ENCODE results near the gene RNF150.

RNF150 gene

DNA sequence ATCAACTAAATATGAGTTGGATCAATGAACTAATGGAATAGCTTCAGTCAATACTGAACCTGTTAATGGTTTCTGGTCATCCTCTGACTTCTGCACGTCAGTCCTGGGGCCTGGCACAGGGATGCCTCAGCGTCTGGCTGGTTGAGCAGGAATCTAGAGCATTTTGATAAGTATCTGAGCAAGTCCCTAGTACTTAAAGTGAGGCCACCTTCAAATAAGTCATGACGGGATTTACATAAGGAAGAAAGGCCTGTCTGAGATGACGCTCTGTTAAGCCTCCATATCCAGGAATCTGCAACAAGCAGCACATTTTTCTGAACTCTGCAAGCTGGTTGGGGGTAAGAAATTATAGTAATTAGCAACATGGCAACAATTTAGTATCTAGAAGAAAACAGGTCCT lies 293.9 kb downstream of the RNF150 start:
- TF ChIP-seq POLR2AphosphoS5 (IDR thresholded peaks at IDR 0.05; ENCODE audit: low read depth, low read length) (no peak), TAF1 (IDR thresholded peaks at IDR 0.05; ENCODE audit: borderline replicate concordance, insufficient read depth, low read length) (no peak), SIN3A (IDR thresholded peaks at IDR 0.05; ENCODE audit: borderline replicate concordance, insufficient read depth, low read length) (no peak), FOXP2 (optimal IDR thresholded peaks at IDR 0.05; ENCODE audit: borderline replicate concordance, extremely low read depth, extremely low read length, insufficient read depth) (no peak)
- TF ChIP-seq, protein P1, sequence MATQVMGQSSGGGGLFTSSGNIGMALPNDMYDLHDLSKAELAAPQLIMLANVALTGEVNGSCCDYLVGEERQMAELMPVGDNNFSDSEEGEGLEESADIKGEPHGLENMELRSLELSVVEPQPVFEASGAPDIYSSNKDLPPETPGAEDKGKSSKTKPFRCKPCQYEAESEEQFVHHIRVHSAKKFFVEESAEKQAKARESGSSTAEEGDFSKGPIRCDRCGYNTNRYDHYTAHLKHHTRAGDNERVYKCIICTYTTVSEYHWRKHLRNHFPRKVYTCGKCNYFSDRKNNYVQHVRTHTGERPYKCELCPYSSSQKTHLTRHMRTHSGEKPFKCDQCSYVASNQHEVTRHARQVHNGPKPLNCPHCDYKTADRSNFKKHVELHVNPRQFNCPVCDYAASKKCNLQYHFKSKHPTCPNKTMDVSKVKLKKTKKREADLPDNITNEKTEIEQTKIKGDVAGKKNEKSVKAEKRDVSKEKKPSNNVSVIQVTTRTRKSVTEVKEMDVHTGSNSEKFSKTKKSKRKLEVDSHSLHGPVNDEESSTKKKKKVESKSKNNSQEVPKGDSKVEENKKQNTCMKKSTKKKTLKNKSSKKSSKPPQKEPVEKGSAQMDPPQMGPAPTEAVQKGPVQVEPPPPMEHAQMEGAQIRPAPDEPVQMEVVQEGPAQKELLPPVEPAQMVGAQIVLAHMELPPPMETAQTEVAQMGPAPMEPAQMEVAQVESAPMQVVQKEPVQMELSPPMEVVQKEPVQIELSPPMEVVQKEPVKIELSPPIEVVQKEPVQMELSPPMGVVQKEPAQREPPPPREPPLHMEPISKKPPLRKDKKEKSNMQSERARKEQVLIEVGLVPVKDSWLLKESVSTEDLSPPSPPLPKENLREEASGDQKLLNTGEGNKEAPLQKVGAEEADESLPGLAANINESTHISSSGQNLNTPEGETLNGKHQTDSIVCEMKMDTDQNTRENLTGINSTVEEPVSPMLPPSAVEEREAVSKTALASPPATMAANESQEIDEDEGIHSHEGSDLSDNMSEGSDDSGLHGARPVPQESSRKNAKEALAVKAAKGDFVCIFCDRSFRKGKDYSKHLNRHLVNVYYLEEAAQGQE (IDR thresholded peaks at IDR 0.05; ENCODE audit: insufficient read depth in 1 of 2, low read depth in 2 of 2, low read length in 2 of 2) = no peak

DNA sequence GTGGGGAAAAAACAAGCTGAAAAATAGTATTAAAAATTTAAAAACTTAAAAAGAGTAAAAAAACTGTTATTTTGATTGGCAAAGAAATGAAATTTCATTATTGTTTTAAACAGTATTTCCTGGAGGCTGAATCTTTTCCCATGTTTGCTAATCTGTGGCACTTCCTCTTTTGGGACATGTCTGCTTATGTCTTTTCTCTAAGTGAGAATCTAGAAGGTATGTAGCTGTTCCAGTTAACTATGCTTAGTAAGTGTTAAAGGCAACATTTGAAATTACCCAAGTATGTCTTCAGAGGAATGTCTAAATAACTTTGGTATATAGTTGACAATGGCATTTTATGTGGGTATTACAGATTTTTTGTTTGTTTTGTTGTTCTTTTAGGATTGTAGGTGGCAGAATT lies 295.5 kb downstream of the RNF150 start:
- no peak for TF ChIP-seq POLR2AphosphoS5 (IDR thresholded peaks at IDR 0.05; ENCODE audit: low read depth, low read length)
- no peak for TF ChIP-seq FOXP2 (optimal IDR thresholded peaks at IDR 0.05; ENCODE audit: borderline replicate concordance, extremely low read depth, extremely low read length, insufficient read depth)
- TF ChIP-seq, protein P1 (IDR thresholded peaks at IDR 0.05; ENCODE audit: insufficient read depth in 1 of 2, low read depth in 2 of 2, low read length in 2 of 2) = no peak
- no peak for TF ChIP-seq SIN3A (IDR thresholded peaks at IDR 0.05; ENCODE audit: borderline replicate concordance, insufficient read depth, low read length)
- TF ChIP-seq TAF1 (IDR thresholded peaks at IDR 0.05; ENCODE audit: borderline replicate concordance, insufficient read depth, low read length) = no peak

DNA sequence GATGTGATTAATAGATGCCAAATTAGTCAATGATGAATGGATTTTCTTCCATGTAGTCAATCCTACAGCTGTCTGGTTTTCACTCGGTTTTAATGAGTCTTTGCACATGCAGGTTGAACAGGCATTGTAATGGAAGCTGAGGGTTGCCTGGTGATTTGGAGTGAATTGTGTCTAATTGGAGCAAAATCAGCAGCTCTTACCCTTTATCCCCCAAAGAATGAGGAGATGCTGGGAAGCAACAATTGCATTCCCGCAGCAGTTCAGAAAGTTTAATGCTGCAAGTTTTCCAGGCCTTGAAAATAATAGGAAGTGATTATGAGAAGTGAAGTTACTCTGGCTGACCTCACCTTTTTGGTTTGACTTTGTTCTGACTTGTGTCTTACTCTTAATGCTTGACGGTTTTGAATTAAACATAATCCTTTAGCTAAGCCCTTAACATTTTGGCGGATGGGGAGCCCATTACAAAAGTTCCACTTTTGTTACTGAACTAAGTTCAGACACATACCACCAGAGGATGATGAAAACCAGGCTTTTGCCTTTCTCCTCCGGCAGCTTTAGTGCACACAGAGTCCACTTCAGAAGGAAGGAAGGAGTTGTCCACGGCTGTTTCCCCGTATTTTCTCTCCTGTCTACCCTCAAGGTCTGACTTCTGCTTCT lies 298.3 kb downstream of the RNF150 start:
- TF ChIP-seq POLR2AphosphoS5 (IDR thresholded peaks at IDR 0.05; ENCODE audit: low read depth, low read length) = no peak
- no peak for TF ChIP-seq TAF1 (IDR thresholded peaks at IDR 0.05; ENCODE audit: borderline replicate concordance, insufficient read depth, low read length)
- no peak for TF ChIP-seq FOXP2 (optimal IDR thresholded peaks at IDR 0.05; ENCODE audit: borderline replicate concordance, extremely low read depth, extremely low read length, insufficient read depth)
- TF ChIP-seq SIN3A (IDR thresholded peaks at IDR 0.05; ENCODE audit: borderline replicate concordance, insufficient read depth, low read length) = no peak
- TF ChIP-seq, protein P1 (IDR thresholded peaks at IDR 0.05; ENCODE audit: insufficient read depth in 1 of 2, low read depth in 2 of 2, low read length in 2 of 2) = no peak

DNA sequence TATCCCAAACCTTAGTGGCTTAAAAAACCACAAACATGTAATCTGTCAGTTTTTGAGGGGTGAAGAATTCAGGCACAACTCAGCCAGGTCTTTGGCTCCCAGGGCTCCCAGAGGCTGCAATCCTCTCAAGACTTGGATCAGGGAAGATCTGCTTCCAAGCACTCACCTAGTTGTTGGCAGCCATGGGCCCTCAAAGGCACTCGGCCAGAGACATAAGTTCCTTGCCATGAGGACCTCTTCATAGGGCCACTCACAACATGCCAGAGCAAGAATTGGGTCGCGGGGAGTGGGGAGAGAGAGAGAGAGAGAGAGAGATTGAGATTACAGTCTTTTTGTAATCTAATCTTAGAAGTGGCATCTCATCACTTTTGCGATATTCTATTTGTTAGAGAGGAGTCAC lies 300.0 kb downstream of the RNF150 start:
- TF ChIP-seq SIN3A (IDR thresholded peaks at IDR 0.05; ENCODE audit: borderline replicate concordance, insufficient read depth, low read length) (no peak), TAF1 (IDR thresholded peaks at IDR 0.05; ENCODE audit: borderline replicate concordance, insufficient read depth, low read length) (no peak), FOXP2 (optimal IDR thresholded peaks at IDR 0.05; ENCODE audit: borderline replicate concordance, extremely low read depth, extremely low read length, insufficient read depth) (no peak), POLR2AphosphoS5 (IDR thresholded peaks at IDR 0.05; ENCODE audit: low read depth, low read length) (no peak)
- TF ChIP-seq, protein P1 (IDR thresholded peaks at IDR 0.05; ENCODE audit: insufficient read depth in 1 of 2, low read depth in 2 of 2, low read length in 2 of 2) = no peak
